WERI-Rb-1 (cell line): ENCODE measurements around the gene RARS1.
"Not testable (repeated sequence)": the region's sequence is repeated elsewhere in the genome, so short reads cannot be mapped to it uniquely, and the experiment has no call there.

Source experiments
- DNase-seq: peaks from one replicate; pipeline ENCODE4 v3.0.0-alpha.2; 2020
- H3K27ac ChIP-seq: fragments of 250-450 bp; sonication (Bioruptor Pico); 2 replicates; pipeline ENCODE4 v1.5.1; 2020; ENCODE audit warnings: mild to moderate bottlenecking, moderate library complexity
- H3K27me3 ChIP-seq: fragments of 250-450 bp; sonication (Bioruptor Pico); 2 replicates; pipeline ENCODE4 v1.5.1; 2021; ENCODE audit warnings: mild to moderate bottlenecking, low read depth, moderate library complexity; ENCODE audit not compliant: insufficient read depth, severe bottlenecking
- H3K36me3 ChIP-seq: fragments of 250-450 bp; sonication (Bioruptor Pico); 2 replicates; pipeline ENCODE4 v1.5.1; 2020; ENCODE audit warnings: mild to moderate bottlenecking, moderate library complexity
- H3K4me3 ChIP-seq: 2 replicates; pipeline ENCODE4 v1.5.1; 2011; ENCODE audit warnings: low read depth, mild to moderate bottlenecking, control low read depth, low read length
- H3K9me3 ChIP-seq: fragments of 250-450 bp; sonication (Bioruptor Pico); 2 replicates; pipeline ENCODE4 v1.5.1; 2021; ENCODE audit warnings: mild to moderate bottlenecking, moderate library complexity; ENCODE audit not compliant: severe bottlenecking
- CTCF ChIP-seq: IDR thresholded peaks from 2 replicates; pipeline ENCODE4 v1.5.1; 2011; ENCODE audit warnings: low read depth, mild to moderate bottlenecking, control low read depth, inconsistent platforms, low read length

RARS1 gene

GRCh38 chr5:168530621-168531150 is 44.4 kb downstream of the RARS1 start:
- no peak for DNase-seq
- H3K9me3 ChIP-seq: no peaks in the 10 kb centered on the region
- no peak for TF ChIP-seq CTCF

GRCh38 chr5:168531191-168531590 is 44.9 kb downstream of the RARS1 start:
- no peak for DNase-seq
- Histone ChIP-seq H3K27me3 (no peaks in the 10 kb centered on the region), H3K9me3 (no peaks in the 10 kb centered on the region), H3K27ac (no peak overlapping the region), H3K36me3 (no peaks in the 10 kb centered on the region), H3K4me3 (no peak overlapping the region)
- no peak for TF ChIP-seq CTCF

More at GRCh38 chr5:168530621-168531150, 44.4 kb downstream of the RARS1 start:
- Histone ChIP-seq H3K27me3 (no peaks in the 10 kb centered on the region), H3K36me3 (no peaks in the 10 kb centered on the region), H3K4me3 (no peak overlapping the region), H3K27ac (no peak overlapping the region)

- no peaks in the 10 kb centered on the region for H3K9me3 ChIP-seq
- no peak for TF ChIP-seq CTCF
- H3K27me3 ChIP-seq: no peaks in the 10 kb centered on the region
- H3K36me3 ChIP-seq: no peaks in the 10 kb centered on the region
- peak; percentile 29 for DNase-seq
- no peak overlapping the region for H3K4me3 ChIP-seq
- no peak overlapping the region for H3K27ac ChIP-seq
These were observed 46.0 kb downstream of the RARS1 start for GRCh38 chr5:168531987-168532864.

GRCh38 chr5:168534351-168534750 is 48.1 kb downstream of the RARS1 start:
- not testable (repeated sequence) for H3K4me3 ChIP-seq, H3K36me3 ChIP-seq, H3K27ac ChIP-seq, DNase-seq, H3K9me3 ChIP-seq, H3K27me3 ChIP-seq

- no peaks in the 10 kb centered on the region for H3K9me3 ChIP-seq
- H3K36me3 ChIP-seq: no peaks in the 10 kb centered on the region
- no peak overlapping the region for H3K4me3 ChIP-seq
- no peak for TF ChIP-seq CTCF
- no peaks in the 10 kb centered on the region for H3K27me3 ChIP-seq
- no peak overlapping the region for H3K27ac ChIP-seq
- no peak for DNase-seq
These were observed 50.9 kb downstream of the RARS1 start for GRCh38 chr5:168537176-168537575.

- Histone ChIP-seq H3K27ac (no peak overlapping the region), H3K9me3 (no peaks in the 10 kb centered on the region), H3K36me3 (peaks cover 39% of the 10 kb centered on the region), H3K4me3 (no peak overlapping the region), H3K27me3 (no peaks in the 10 kb centered on the region)
- no peak for TF ChIP-seq CTCF
- no peak for DNase-seq
These were observed 63.3 kb downstream of the RARS1 start for GRCh38 chr5:168549554-168549953.
